ENCODE measurements around the gene CHMP6. TPM values are rescaled to one million over a fixed set of nuclear protein-coding genes. Genes with fewer than 3 reads are reported as not detected.

The CHMP6 gene
- total and polyA plus RNA-seq, 12 donors, result 7.8 to 35.3 (median 25.8) TPM

GRCh38 chr17:81025741-81026129 is 34.1 kb downstream of the CHMP6 start:
- Histone ChIP-seq H3K9me3 (replicated peaks in 1 of 3) (no peaks in the 10 kb centered on the region), H3K36me3 (replicated peaks in 1 of 2) (no peaks in the 10 kb centered on the region), H3K4me3 (no peak overlapping the region), H3K27ac (no peak overlapping the region), H3K4me1 (replicated peaks in 1 of 2) (peaks cover 5 to 9% of the 10 kb centered on the region in 2 donors), H3K27me3 (peaks cover 17% of the 10 kb centered on the region)
- DNase-seq, result no peak
- intact Hi-C loops (cut with DNase I), result no loop called here
- no peak for TF ChIP-seq CTCF (IDR thresholded peaks at IDR 0.05)
- TF ChIP-seq POLR2A (IDR thresholded peaks at IDR 0.05), result no peak
- 82 to 92% (median 84%) methylated on average over 8 to 22 of the region's 22 CpGs for WGBS, 4 donors

- H3K9me3 ChIP-seq (replicated peaks in 1 of 3), result no peaks in the 10 kb centered on the region
- H3K27me3 ChIP-seq, result peaks cover 17% of the 10 kb centered on the region
- no peak for DNase-seq
- 52 to 62% (median 56%) methylated on average over 27 to 31 of the region's 31 CpGs for WGBS, 4 donors
- intact Hi-C loops (cut with DNase I), result no loop called here
- no peaks in the 10 kb centered on the region for H3K36me3 ChIP-seq (replicated peaks in 1 of 2)
- no peak overlapping the region for H3K27ac ChIP-seq
- TF ChIP-seq CTCF (IDR thresholded peaks at IDR 0.05) (no peak), POLR2A (IDR thresholded peaks at IDR 0.05) (no peak)
- no peak overlapping the region for H3K4me3 ChIP-seq
- H3K4me1 ChIP-seq (replicated peaks in 1 of 2), result peaks cover 0 to 1% of the 10 kb centered on the region in 2 donors
These were observed 34.8 kb downstream of the CHMP6 start for GRCh38 chr17:81026266-81027036.

- H3K36me3 ChIP-seq (replicated peaks in 1 of 2), result no peaks in the 10 kb centered on the region
- TF ChIP-seq POLR2A (IDR thresholded peaks at IDR 0.05) (no peak), CTCF (IDR thresholded peaks at IDR 0.05) (no peak)
- H3K4me1 ChIP-seq (replicated peaks in 1 of 2), result no peaks in the 10 kb centered on the region
- no peak overlapping the region for H3K4me3 ChIP-seq
- 66 to 76% (median 73%) methylated on average over 15 of the region's 15 CpGs for WGBS, 4 donors
- H3K9me3 ChIP-seq (replicated peaks in 1 of 3), result no peaks in the 10 kb centered on the region
- intact Hi-C loops (cut with DNase I), result no loop called here
- no peak overlapping the region for H3K27ac ChIP-seq
- DNase-seq, result no peak
- H3K27me3 ChIP-seq, result peaks cover 17% of the 10 kb centered on the region
These were observed 35.4 kb downstream of the CHMP6 start for GRCh38 chr17:81027038-81027437.

GRCh38 chr17:81027591-81028505 is 36.2 kb downstream of the CHMP6 start:
- intact Hi-C loops (cut with DNase I), result no loop called here
- Histone ChIP-seq H3K36me3 (replicated peaks in 1 of 2) (no peaks in the 10 kb centered on the region), H3K9me3 (replicated peaks in 1 of 3) (no peaks in the 10 kb centered on the region), H3K4me1 (replicated peaks in 1 of 2) (no peaks in the 10 kb centered on the region), H3K27ac (no peak overlapping the region), H3K4me3 (no peak overlapping the region), H3K27me3 (peaks cover 17% of the 10 kb centered on the region)
- no peak for DNase-seq
- 51 to 75% (median 64%) methylated on average over 1 to 37 of the region's 37 CpGs for WGBS, 4 donors
- TF ChIP-seq CTCF (IDR thresholded peaks at IDR 0.05), result no peak
- no peak for TF ChIP-seq POLR2A (IDR thresholded peaks at IDR 0.05)
